H1 (cell line): ENCODE data around the gene TNIP3.

ENCODE experiments used
- BACH1 ChIP-seq: IDR thresholded peaks from 2 replicates; pipeline ENCODE4 v1.6.1; 2012; ENCODE audit warnings: low read length, improper control_type of control experiment
- CBX8 ChIP-seq: fragments of 300-800, 300-1000 bp; sonication (generic); IDR thresholded peaks from 2 replicates; pipeline ENCODE4 v1.7.1; 2016; ENCODE audit warnings: low read depth, low read length, borderline replicate concordance
- CTCF ChIP-seq, 3 experiments: IDR thresholded peaks; 1 replicate in 2 of 3; 2 replicates in 1 of 3; pipeline versions ENCODE4 v1.5.1 to v1.6.1; 2011; ENCODE audit warnings: low read length in 3 of 3, mild to moderate bottlenecking in 3 of 3, inconsistent platforms in 2 of 3, low read depth in 1 of 3, moderate library complexity in 1 of 3; ENCODE audit not compliant: insufficient read depth in 1 of 3; ENCODE audit errors: control extremely low read depth in 1 of 3
- EGR1 ChIP-seq: IDR thresholded peaks from 2 replicates; pipeline ENCODE4 v1.6.1; 2011; ENCODE audit warnings: low read depth, low read length, borderline replicate concordance
- MAX ChIP-seq: IDR thresholded peaks from 2 replicates; pipeline ENCODE4 v1.6.1; 2012; ENCODE audit warnings: inconsistent platforms
- SRF ChIP-seq: IDR thresholded peaks from 2 replicates; pipeline ENCODE4 v1.6.1; 2011; ENCODE audit warnings: mild to moderate bottlenecking, low read depth, low read length, moderate library complexity
- TAF1 ChIP-seq: IDR thresholded peaks from 2 replicates; pipeline ENCODE4 v1.6.1; 2011; ENCODE audit warnings: mild to moderate bottlenecking, low read depth, low read length

GRCh38 chr4:121119715-121120114 is 44.4 kb downstream of the TNIP3 start:
- no peak for TF ChIP-seq BACH1
- no peak for TF ChIP-seq SRF
- no peak for TF ChIP-seq CTCF (IDR thresholded peaks at IDR 0.05; ENCODE audit: control extremely low read depth in 1 of 3, insufficient read depth in 1 of 3, low read depth in 1 of 3, low read length in 3 of 3)
- TF ChIP-seq TAF1: no peak
- TF ChIP-seq CBX8: no peak
- TF ChIP-seq MAX: no peak
- TF ChIP-seq EGR1: no peak
